ENCODE data around the gene FAIM2.

DNA sequence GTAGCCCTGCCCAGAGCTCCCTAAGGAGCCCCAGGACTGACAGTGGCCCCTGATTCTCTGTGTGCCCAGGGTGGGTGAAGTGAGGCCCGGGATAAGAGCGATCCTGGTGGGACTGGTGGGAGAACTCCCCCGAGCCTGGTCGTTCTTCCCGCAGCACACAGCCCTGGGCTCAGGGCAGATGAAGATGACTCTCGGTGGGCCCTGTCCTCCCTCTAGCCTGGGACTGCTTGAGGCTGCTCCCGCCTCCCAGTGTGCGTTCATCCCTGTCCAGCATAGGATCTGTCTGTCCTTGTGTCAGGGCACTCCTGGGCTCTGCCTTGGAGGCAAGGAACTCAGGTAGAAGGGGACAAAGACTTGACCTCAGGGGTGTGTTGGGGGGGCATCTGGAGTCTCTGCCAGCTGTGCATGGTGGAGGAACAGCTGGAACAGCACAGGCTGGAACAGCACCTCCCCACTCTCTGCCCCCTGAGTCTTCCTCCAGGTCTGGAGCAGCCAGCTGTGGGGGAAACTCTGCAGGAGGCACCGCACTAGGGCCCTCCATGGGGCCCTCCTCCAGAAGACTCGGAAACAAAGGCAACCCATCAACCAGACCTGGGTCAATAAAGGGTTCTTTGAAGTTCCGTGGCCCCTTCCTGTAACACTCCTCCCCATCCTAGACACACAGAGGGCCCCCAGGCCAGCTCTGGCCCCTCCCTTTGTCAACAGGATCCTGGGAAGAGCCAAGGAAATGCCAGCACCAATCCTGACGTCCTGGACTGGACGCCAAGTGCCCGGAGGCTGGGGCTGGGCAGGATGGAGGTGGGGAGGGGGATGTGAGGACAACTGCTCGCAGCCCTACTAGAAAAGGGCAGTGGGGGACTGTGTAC lies 15.9 kb downstream of the FAIM2 start:
- no peak for TF ChIP-seq CTCF (IDR thresholded peaks at IDR 0.05)
- TF ChIP-seq ZFX (IDR thresholded peaks at IDR 0.05; ENCODE audit: borderline replicate concordance), result no peak
